IMR-90 (cell line): Measurements from ENCODE around the gene SALL2.

Source experiments
- BHLHE40 ChIP-seq: fragments of 150-350 bp; IDR thresholded peaks from 2 replicates; pipeline ENCODE4 v1.6.1; 2016; ENCODE audit warnings: mild to moderate bottlenecking, low read depth, low read length
- CEBPB ChIP-seq: IDR thresholded peaks from 2 replicates; pipeline ENCODE4 v1.6.1; 2012; ENCODE audit warnings: low read depth, low read length, improper control_type of control experiment
- FOS ChIP-seq: fragments of 150-350 bp; IDR thresholded peaks from 2 replicates; pipeline ENCODE4 v1.6.1; 2016; ENCODE audit warnings: low read depth, low read length
- MAFK ChIP-seq: IDR thresholded peaks from 2 replicates; pipeline ENCODE4 v1.6.1; 2012; ENCODE audit warnings: low read depth, low read length, improper control_type of control experiment
- MAZ ChIP-seq: IDR thresholded peaks from 2 replicates; pipeline ENCODE4 v1.6.1; 2012; ENCODE audit warnings: low read depth, mild to moderate bottlenecking, low read length, improper control_type of control experiment, moderate library complexity, borderline replicate concordance
- MXI1 ChIP-seq: IDR thresholded peaks from 2 replicates; pipeline ENCODE4 v1.6.1; 2012; ENCODE audit warnings: low read depth, mild to moderate bottlenecking, low read length, moderate library complexity, borderline replicate concordance
- POLR2A ChIP-seq: IDR thresholded peaks from 2 replicates; pipeline ENCODE4 v1.6.1; 2012; ENCODE audit warnings: mild to moderate bottlenecking, low read depth, low read length
- RAD21 ChIP-seq: IDR thresholded peaks from 2 replicates; pipeline ENCODE4 v1.6.1; 2012; ENCODE audit warnings: low read length, improper control_type of control experiment
- RFX5 ChIP-seq: IDR thresholded peaks from 2 replicates; pipeline ENCODE4 v1.8.0; 2012; ENCODE audit warnings: low read depth, mild to moderate bottlenecking, low read length, moderate library complexity
- SMC3 ChIP-seq: fragments of 150-350 bp; IDR thresholded peaks from 2 replicates; pipeline ENCODE4 v1.6.1; 2016; ENCODE audit warnings: low read depth, mild to moderate bottlenecking, antibody characterized with exemption, low read length, moderate library complexity
- TF ChIP-seq, protein P1 (sequence below): conservative IDR thresholded peaks from 2 replicates; pipeline ENCODE4 v1.5.1; 2012; ENCODE audit warnings: mild to moderate bottlenecking, low read depth, low read length, improper control_type of control experiment

DNA sequence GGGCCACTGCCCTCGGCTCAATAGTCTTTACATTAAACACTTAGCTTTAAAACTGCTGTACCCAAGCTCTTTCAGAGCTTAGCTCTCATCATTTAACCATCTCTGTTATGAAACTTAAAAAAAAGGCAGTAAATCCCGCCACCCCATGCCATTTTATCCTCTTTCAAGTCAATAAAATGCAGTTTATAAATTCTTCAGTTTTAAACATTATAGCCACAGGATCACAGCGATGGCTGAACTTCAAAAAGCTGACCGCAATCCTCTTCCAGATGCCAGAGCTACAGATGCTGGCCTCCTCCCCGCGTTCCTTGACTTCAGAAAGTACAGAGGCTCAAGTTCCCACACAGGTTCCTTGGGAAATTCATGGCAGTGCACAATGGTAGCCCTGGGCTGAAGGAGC lies 49.5 kb upstream of the SALL2 start:
- TF ChIP-seq RAD21 (no peak), MAFK (no peak), SMC3 (no peak), CEBPB (no peak), RFX5 (no peak), MAZ (no peak), POLR2A (no peak), FOS (no peak), MXI1 (no peak), BHLHE40 (no peak)
- TF ChIP-seq, protein P1, sequence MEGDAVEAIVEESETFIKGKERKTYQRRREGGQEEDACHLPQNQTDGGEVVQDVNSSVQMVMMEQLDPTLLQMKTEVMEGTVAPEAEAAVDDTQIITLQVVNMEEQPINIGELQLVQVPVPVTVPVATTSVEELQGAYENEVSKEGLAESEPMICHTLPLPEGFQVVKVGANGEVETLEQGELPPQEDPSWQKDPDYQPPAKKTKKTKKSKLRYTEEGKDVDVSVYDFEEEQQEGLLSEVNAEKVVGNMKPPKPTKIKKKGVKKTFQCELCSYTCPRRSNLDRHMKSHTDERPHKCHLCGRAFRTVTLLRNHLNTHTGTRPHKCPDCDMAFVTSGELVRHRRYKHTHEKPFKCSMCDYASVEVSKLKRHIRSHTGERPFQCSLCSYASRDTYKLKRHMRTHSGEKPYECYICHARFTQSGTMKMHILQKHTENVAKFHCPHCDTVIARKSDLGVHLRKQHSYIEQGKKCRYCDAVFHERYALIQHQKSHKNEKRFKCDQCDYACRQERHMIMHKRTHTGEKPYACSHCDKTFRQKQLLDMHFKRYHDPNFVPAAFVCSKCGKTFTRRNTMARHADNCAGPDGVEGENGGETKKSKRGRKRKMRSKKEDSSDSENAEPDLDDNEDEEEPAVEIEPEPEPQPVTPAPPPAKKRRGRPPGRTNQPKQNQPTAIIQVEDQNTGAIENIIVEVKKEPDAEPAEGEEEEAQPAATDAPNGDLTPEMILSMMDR: no peak
